Measurements from ENCODE around the gene NPAS1.

- TF ChIP-seq, protein P1, sequence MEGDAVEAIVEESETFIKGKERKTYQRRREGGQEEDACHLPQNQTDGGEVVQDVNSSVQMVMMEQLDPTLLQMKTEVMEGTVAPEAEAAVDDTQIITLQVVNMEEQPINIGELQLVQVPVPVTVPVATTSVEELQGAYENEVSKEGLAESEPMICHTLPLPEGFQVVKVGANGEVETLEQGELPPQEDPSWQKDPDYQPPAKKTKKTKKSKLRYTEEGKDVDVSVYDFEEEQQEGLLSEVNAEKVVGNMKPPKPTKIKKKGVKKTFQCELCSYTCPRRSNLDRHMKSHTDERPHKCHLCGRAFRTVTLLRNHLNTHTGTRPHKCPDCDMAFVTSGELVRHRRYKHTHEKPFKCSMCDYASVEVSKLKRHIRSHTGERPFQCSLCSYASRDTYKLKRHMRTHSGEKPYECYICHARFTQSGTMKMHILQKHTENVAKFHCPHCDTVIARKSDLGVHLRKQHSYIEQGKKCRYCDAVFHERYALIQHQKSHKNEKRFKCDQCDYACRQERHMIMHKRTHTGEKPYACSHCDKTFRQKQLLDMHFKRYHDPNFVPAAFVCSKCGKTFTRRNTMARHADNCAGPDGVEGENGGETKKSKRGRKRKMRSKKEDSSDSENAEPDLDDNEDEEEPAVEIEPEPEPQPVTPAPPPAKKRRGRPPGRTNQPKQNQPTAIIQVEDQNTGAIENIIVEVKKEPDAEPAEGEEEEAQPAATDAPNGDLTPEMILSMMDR (optimal IDR thresholded peaks at IDR 0.05 in 1 of 3, IDR thresholded peaks at IDR 0.05 in 1 of 3, conservative IDR thresholded peaks at IDR 0.05 in 1 of 3; ENCODE audit: extremely low read depth in 1 of 3, insufficient read depth in 2 of 3, low read length in 3 of 3), result no peak
- no peak for TF ChIP-seq EZH2 (IDR thresholded peaks at IDR 0.05; ENCODE audit: low read length)
Measured at GRCh38 chr19:46974181-46974580, 45.5 kb upstream of the NPAS1 start.
